OCI-LY7 (cell line): ENCODE data around the gene BCO2. TPM values are rescaled to one million over a fixed set of nuclear protein-coding genes. Genes with fewer than 3 reads are reported as not detected.

Source experiments
- BruUV-seq: library from RNA; stranded (reverse); fragments of 400-500 nt; replicated peaks from 2 replicates; lab custom pipeline; 2021; lab: Mats Ljungman, UMichigan
- CTCF ChIA-PET: fragments of 300-600 bp; sonication (Branson Sonifier 250); formaldehyde crosslinking; loops from one replicate; lab custom pipeline; 2022; ENCODE audit warnings: antibody characterized with exemption; ENCODE audit not compliant: unreplicated experiment; lab: Charles Lee
- POLR2A ChIA-PET: fragments of 300-600 bp; sonication (Branson Sonifier 250); formaldehyde crosslinking; loops from one replicate; lab custom pipeline; 2022; ENCODE audit warnings: antibody characterized with exemption; lab: Charles Lee
- DNase-seq: peaks from one replicate; pipeline ENCODE4 v3.0.0-alpha.2; 2015; ENCODE audit warnings: low spot score
- H2AFZ ChIP-seq: fragments of 200-600 bp; sonication (generic), shearing (Covaris generic); 2 replicates; pipeline ENCODE4 v1.6.1; 2014; ENCODE audit warnings: mild to moderate bottlenecking, antibody characterized with exemption, low read length, moderate library complexity
- H3K27ac ChIP-seq: fragments of 200-600 bp; sonication (generic); 2 replicates; pipeline ENCODE4 v1.5.1; 2014; ENCODE audit warnings: mixed run types, low read depth, mild to moderate bottlenecking, moderate library complexity, low read length, inconsistent platforms; ENCODE audit not compliant: poor library complexity, severe bottlenecking
- H3K36me3 ChIP-seq: fragments of 200-600 bp; sonication (generic); 2 replicates; pipeline ENCODE4 v1.6.1; 2014; ENCODE audit warnings: mild to moderate bottlenecking, antibody characterized with exemption, low read length, moderate library complexity, mixed read lengths; ENCODE audit not compliant: insufficient read depth
- H3K4me1 ChIP-seq: fragments of 200-600 bp; sonication (generic); 2 replicates; pipeline ENCODE4 v1.5.1; 2014; ENCODE audit warnings: mild to moderate bottlenecking, low read length; ENCODE audit not compliant: insufficient read depth, poor library complexity, severe bottlenecking
- H3K4me2 ChIP-seq: fragments of 200-600 bp; sonication (generic); 2 replicates; pipeline ENCODE4 v1.6.1; 2014; ENCODE audit warnings: mild to moderate bottlenecking, low read length
- H3K4me3 ChIP-seq: fragments of 200-600 bp; sonication (generic); 2 replicates; pipeline ENCODE4 v1.5.1; 2014; ENCODE audit warnings: mild to moderate bottlenecking, low read depth, low read length; ENCODE audit not compliant: poor library complexity, severe bottlenecking
- H3K79me2 ChIP-seq: fragments of 200-600 bp; sonication (generic); 2 replicates; pipeline ENCODE4 v1.6.1; 2016; ENCODE audit warnings: low read depth, mild to moderate bottlenecking, low read length, moderate library complexity, mixed read lengths; ENCODE audit not compliant: insufficient read depth
- H3K9me2 ChIP-seq: fragments of 200-600 bp; sonication (generic); 2 replicates; pipeline ENCODE4 v1.6.1; 2016; ENCODE audit warnings: mild to moderate bottlenecking, low read length, mixed read lengths; ENCODE audit not compliant: insufficient read depth
- H3K9me3 ChIP-seq: fragments of 200-600 bp; sonication (generic); 2 replicates; pipeline ENCODE4 v1.6.1; 2014; ENCODE audit warnings: mild to moderate bottlenecking, mixed run types, low read length, mixed read lengths
- H4K20me1 ChIP-seq: fragments of 200-600 bp; sonication (generic); 2 replicates; pipeline ENCODE4 v1.6.1; 2014; ENCODE audit warnings: mild to moderate bottlenecking, antibody characterized with exemption, low read length, moderate library complexity, mixed read lengths; ENCODE audit not compliant: insufficient read depth
- CTCF ChIP-seq: fragments of 200-600 bp; sonication (generic); conservative IDR thresholded peaks from 2 replicates; pipeline ENCODE4 v1.5.1; 2014; ENCODE audit warnings: mild to moderate bottlenecking, antibody characterized with exemption, low read length, moderate library complexity, mixed read lengths
- EZH2phosphoT487 ChIP-seq: fragments of 200-600 bp; sonication (generic); IDR thresholded peaks from 2 replicates; pipeline ENCODE4 v1.6.1; 2018; ENCODE audit warnings: low read depth, borderline replicate concordance, mild to moderate bottlenecking, mixed run types, antibody characterized with exemption, low read length, moderate library complexity, mixed read lengths
- intact Hi-C: fragments of 100-400 bp; cut with micrococcal nuclease; formaldehyde crosslinking; loops from one replicate; pipeline ENCODE4 v1.10.0; 2022; ENCODE audit not compliant: unreplicated experiment
- total RNA-seq, 2 experiments: library from RNA; depleted of rRNA in 1 of 2; stranded (reverse); fragments of >200 nt in 1 of 2; shearing (Covaris generic) in 1 of 2; gene quantifications; 2 replicates each; pipeline ENCODE4 v1.2.3, GENCODE V29; 2014 to 2022

The BCO2 gene
- total RNA-seq, 2 experiments from 2014 or later = 0.60 to 1.2 TPM

- Histone ChIP-seq H3K4me2 (no peak overlapping the region), H3K79me2 (no peaks in the 10 kb centered on the region), H3K27ac (no peak overlapping the region), H2AFZ (no peak overlapping the region), H3K4me3 (no peak overlapping the region), H4K20me1 (no peaks in the 10 kb centered on the region), H3K9me2 (no peaks in the 10 kb centered on the region), H3K4me1 (no peaks in the 10 kb centered on the region), H3K9me3 (no peaks in the 10 kb centered on the region), H3K36me3 (no peaks in the 10 kb centered on the region)
- BruUV-seq = no TSS peak
- TF ChIP-seq EZH2phosphoT487 (no peak), CTCF (no peak)
- ChIA-PET POLR2A (interaction anchor here (0.7 kb wide), 1 partner anchor 627 kb away, joined by 3 read pairs; no protein-coding TSS in a partner anchor), CTCF (no interaction called here)
- DNase-seq = no peak
- intact Hi-C loops = loop anchor here (10.0 kb wide), 1 partner anchor 373 kb away; no protein-coding TSS in a partner anchor
Measured at GRCh38 chr11:112211536-112211935, 36.2 kb downstream of the BCO2 start.

GRCh38 chr11:112212290-112212689 lies 37.0 kb downstream of the BCO2 start:
- intact Hi-C loops = loop anchor here (10.0 kb wide), 1 partner anchor 373 kb away; no protein-coding TSS in a partner anchor
- Histone ChIP-seq H4K20me1 (no peaks in the 10 kb centered on the region), H3K9me2 (no peaks in the 10 kb centered on the region), H3K9me3 (no peaks in the 10 kb centered on the region), H2AFZ (no peak overlapping the region), H3K4me1 (no peaks in the 10 kb centered on the region), H3K4me3 (no peak overlapping the region), H3K27ac (no peak overlapping the region), H3K4me2 (no peak overlapping the region), H3K36me3 (no peaks in the 10 kb centered on the region), H3K79me2 (no peaks in the 10 kb centered on the region)
- CTCF ChIA-PET = no interaction called here
- DNase-seq = no peak
- BruUV-seq = no TSS peak
- POLR2A ChIA-PET = no interaction called here
- TF ChIP-seq EZH2phosphoT487 (no peak), CTCF (no peak)

GRCh38 chr11:112212710-112213109 lies 37.4 kb downstream of the BCO2 start:
- no peaks in the 10 kb centered on the region for H3K9me3 ChIP-seq
- H3K27ac ChIP-seq = no peak overlapping the region
- H2AFZ ChIP-seq = no peak overlapping the region
- no peaks in the 10 kb centered on the region for H3K4me1 ChIP-seq
- intact Hi-C loops = loop anchor here (10.0 kb wide), 1 partner anchor 372 kb away; no protein-coding TSS in a partner anchor
- H3K79me2 ChIP-seq = no peaks in the 10 kb centered on the region
- no TSS peak for BruUV-seq
- H4K20me1 ChIP-seq = no peaks in the 10 kb centered on the region
- no peaks in the 10 kb centered on the region for H3K9me2 ChIP-seq
- CTCF ChIA-PET = no interaction called here
- H3K4me2 ChIP-seq = no peak overlapping the region
- TF ChIP-seq CTCF (no peak), EZH2phosphoT487 (no peak)
- no peaks in the 10 kb centered on the region for H3K36me3 ChIP-seq
- no peak overlapping the region for H3K4me3 ChIP-seq
- POLR2A ChIA-PET = no interaction called here
- DNase-seq = no peak
